Central memory CD8-positive, alpha-beta T cell (primary cell): ENCODE results near the gene TCERG1.

Experiments used
- ATAC-seq: fragments of 150-1000 bp; cut with Tn5 transposase; replicated peaks from 2 replicates; pipeline ENCODE4 v1.10.0; 2022; ENCODE audit warnings: mild to moderate bottlenecking, moderate FRiP score, moderate number of reproducible peaks; ENCODE audit not compliant: poor library complexity, severe bottlenecking; ENCODE audit errors: extremely low read depth
- DNase-seq, 2 donors: peaks; one replicate each; pipeline ENCODE4 v3.0.0; 2021; ENCODE audit warnings: low spot score in 2 of 2
- H3K27ac Mint-ChIP-seq: one replicate; pipeline ENCODE4 v1.8.0; 2022; ENCODE audit warnings: low read depth, mild to moderate bottlenecking, moderate library complexity, mixed read lengths
- H3K27me3 Mint-ChIP-seq: one replicate; pipeline ENCODE4 v1.8.0; 2022; ENCODE audit warnings: mixed read lengths
- H3K36me3 Mint-ChIP-seq: one replicate; pipeline ENCODE4 v1.8.0; 2022; ENCODE audit warnings: mild to moderate bottlenecking, moderate library complexity, mixed read lengths; ENCODE audit not compliant: insufficient read depth
- H3K4me1 Mint-ChIP-seq: one replicate; pipeline ENCODE4 v1.8.0; 2022; ENCODE audit warnings: mixed read lengths
- H3K4me3 Mint-ChIP-seq: one replicate; pipeline ENCODE4 v1.8.0; 2022; ENCODE audit warnings: mild to moderate bottlenecking, moderate library complexity, mixed read lengths
- H3K9me3 Mint-ChIP-seq: one replicate; pipeline ENCODE4 v1.8.0; 2022; ENCODE audit warnings: mixed read lengths

The TCERG1 gene

GRCh38 chr5:146446861-146447733 is at the start of gene TCERG1:
Gene TCERG1 (plus strand): TSS chr5:146447333. CDS start chr5:146447350, 17 bp downstream.
- no peaks in the 10 kb centered on the region for H3K9me3 Mint-ChIP-seq
- peak within 1 kb of the TSS; percentile 95 for H3K27ac Mint-ChIP-seq
- H3K27me3 Mint-ChIP-seq, result no peaks in the 10 kb centered on the region
- peak within 1 kb of the TSS; percentile 93 for H3K4me3 Mint-ChIP-seq
- peaks cover 12% of the 10 kb centered on the region for H3K36me3 Mint-ChIP-seq
- peak; percentile 96 for ATAC-seq
- peaks cover 37% of the 10 kb centered on the region for H3K4me1 Mint-ChIP-seq
- peak; percentile 93 to 98 for DNase-seq

GRCh38 chr5:146398826-146399225 is 48.3 kb upstream of the TCERG1 start:
- Mint-ChIP-seq H3K4me1 (no peaks in the 10 kb centered on the region), H3K9me3 (no peaks in the 10 kb centered on the region), H3K27ac (no peak overlapping the region), H3K4me3 (no peak overlapping the region), H3K27me3 (peaks cover 77% of the 10 kb centered on the region), H3K36me3 (no peaks in the 10 kb centered on the region)
- ATAC-seq, result no peak
- DNase-seq, result no peak

- no peaks in the 10 kb centered on the region for H3K4me1 Mint-ChIP-seq
- H3K9me3 Mint-ChIP-seq, result no peaks in the 10 kb centered on the region
- peaks cover 73% of the 10 kb centered on the region for H3K27me3 Mint-ChIP-seq
- H3K27ac Mint-ChIP-seq, result no peak overlapping the region
- no peak overlapping the region for H3K4me3 Mint-ChIP-seq
- DNase-seq (no peak), ATAC-seq (no peak)
- no peaks in the 10 kb centered on the region for H3K36me3 Mint-ChIP-seq
Measured at GRCh38 chr5:146399481-146399880, 47.7 kb upstream of the TCERG1 start.

- ATAC-seq (no peak), DNase-seq (no peak)
- Mint-ChIP-seq H3K9me3 (no peaks in the 10 kb centered on the region), H3K4me1 (no peaks in the 10 kb centered on the region), H3K27ac (no peak overlapping the region), H3K4me3 (no peak overlapping the region), H3K27me3 (peaks cover 66% of the 10 kb centered on the region), H3K36me3 (no peaks in the 10 kb centered on the region)
Measured at GRCh38 chr5:146400201-146400600, 46.9 kb upstream of the TCERG1 start.

GRCh38 chr5:146401021-146401420 is 46.1 kb upstream of the TCERG1 start:
- H3K27me3 Mint-ChIP-seq, result peaks cover 62% of the 10 kb centered on the region
- ATAC-seq (no peak), DNase-seq (no peak)
- H3K27ac Mint-ChIP-seq, result no peak overlapping the region
- H3K36me3 Mint-ChIP-seq, result no peaks in the 10 kb centered on the region
- no peaks in the 10 kb centered on the region for H3K9me3 Mint-ChIP-seq
- no peaks in the 10 kb centered on the region for H3K4me1 Mint-ChIP-seq
- no peak overlapping the region for H3K4me3 Mint-ChIP-seq

- no peaks in the 10 kb centered on the region for H3K4me1 Mint-ChIP-seq
- ATAC-seq (no peak), DNase-seq (no peak)
- no peaks in the 10 kb centered on the region for H3K36me3 Mint-ChIP-seq
- no peak overlapping the region for H3K27ac Mint-ChIP-seq
- H3K9me3 Mint-ChIP-seq, result no peaks in the 10 kb centered on the region
- H3K4me3 Mint-ChIP-seq, result no peak overlapping the region
- peaks cover 49% of the 10 kb centered on the region for H3K27me3 Mint-ChIP-seq
Measured at GRCh38 chr5:146402949-146403348, 44.2 kb upstream of the TCERG1 start.

GRCh38 chr5:146409054-146409671 is 38.0 kb upstream of the TCERG1 start:
- H3K36me3 Mint-ChIP-seq, result no peaks in the 10 kb centered on the region
- no peak for ATAC-seq
- H3K9me3 Mint-ChIP-seq, result no peaks in the 10 kb centered on the region
- no peak for DNase-seq
- H3K4me1 Mint-ChIP-seq, result no peaks in the 10 kb centered on the region
- H3K27ac Mint-ChIP-seq, result no peak overlapping the region
- no peak overlapping the region for H3K4me3 Mint-ChIP-seq
- H3K27me3 Mint-ChIP-seq, result peaks cover 11% of the 10 kb centered on the region

- no peaks in the 10 kb centered on the region for H3K36me3 Mint-ChIP-seq
- H3K4me1 Mint-ChIP-seq, result no peaks in the 10 kb centered on the region
- no peaks in the 10 kb centered on the region for H3K9me3 Mint-ChIP-seq
Measured at GRCh38 chr5:146410272-146410671, 36.9 kb upstream of the TCERG1 start.

GRCh38 chr5:146419696-146420095 is 27.4 kb upstream of the TCERG1 start:
- no peaks in the 10 kb centered on the region for H3K36me3 Mint-ChIP-seq
- no peaks in the 10 kb centered on the region for H3K9me3 Mint-ChIP-seq
- H3K27me3 Mint-ChIP-seq, result peaks cover 26% of the 10 kb centered on the region
- no peaks in the 10 kb centered on the region for H3K4me1 Mint-ChIP-seq
- H3K27ac Mint-ChIP-seq, result no peak overlapping the region
- DNase-seq (no peak), ATAC-seq (no peak)
- H3K4me3 Mint-ChIP-seq, result no peak overlapping the region

More at GRCh38 chr5:146410272-146410671, 36.9 kb upstream of the TCERG1 start:
- DNase-seq, result no peak
- H3K27ac Mint-ChIP-seq, result no peak overlapping the region
- H3K27me3 Mint-ChIP-seq, result peaks cover 11% of the 10 kb centered on the region
- H3K4me3 Mint-ChIP-seq, result no peak overlapping the region
- no peak for ATAC-seq

GRCh38 chr5:146425023-146425422 is 22.1 kb upstream of the TCERG1 start:
- peaks cover 7% of the 10 kb centered on the region for H3K4me1 Mint-ChIP-seq
- peaks cover 30% of the 10 kb centered on the region for H3K27me3 Mint-ChIP-seq
- DNase-seq (no peak), ATAC-seq (no peak)
- H3K4me3 Mint-ChIP-seq, result no peak overlapping the region
- H3K36me3 Mint-ChIP-seq, result peaks cover 2% of the 10 kb centered on the region
- no peaks in the 10 kb centered on the region for H3K9me3 Mint-ChIP-seq
- H3K27ac Mint-ChIP-seq, result no peak overlapping the region

GRCh38 chr5:146426305-146426704 is 20.8 kb upstream of the TCERG1 start:
- no peak for ATAC-seq
- H3K4me3 Mint-ChIP-seq, result no peak overlapping the region
- H3K27me3 Mint-ChIP-seq, result peaks cover 43% of the 10 kb centered on the region
- H3K27ac Mint-ChIP-seq, result no peak overlapping the region
- peaks cover 7% of the 10 kb centered on the region for H3K4me1 Mint-ChIP-seq
- no peak for DNase-seq
- H3K9me3 Mint-ChIP-seq, result no peaks in the 10 kb centered on the region
- peaks cover 2% of the 10 kb centered on the region for H3K36me3 Mint-ChIP-seq

GRCh38 chr5:146426853-146427618 is 20.1 kb upstream of the TCERG1 start:
- Mint-ChIP-seq H3K27ac (no peak overlapping the region), H3K36me3 (peaks cover 2% of the 10 kb centered on the region), H3K27me3 (peaks cover 50% of the 10 kb centered on the region), H3K9me3 (no peaks in the 10 kb centered on the region), H3K4me3 (no peak overlapping the region), H3K4me1 (peaks cover 7% of the 10 kb centered on the region)
- ATAC-seq, result peak; percentile 40
- DNase-seq, result no peak
